H1 (cell line): ENCODE data around the gene ALDH5A1. TPM values are rescaled to one million over a fixed set of nuclear protein-coding genes. Genes with fewer than 3 reads are reported as not detected.

Experiments used
- CTCF ChIA-PET: fragments of 300-600 bp; sonication (Branson Sonifier 250); formaldehyde crosslinking; loops from one replicate; lab custom pipeline; 2021; ENCODE audit not compliant: partially characterized antibody; lab: Charles Lee
- POLR2A ChIA-PET: fragments of 300-600 bp; sonication (Branson Sonifier 250); formaldehyde crosslinking; loops from one replicate; lab custom pipeline; 2021; ENCODE audit warnings: inconsistent platforms; ENCODE audit not compliant: partially characterized antibody; lab: Charles Lee
- DNase-seq, 2 experiments: peaks; one replicate each; pipeline versions ENCODE4 v3.0.0 to v3.0.0-alpha.2; 2010 to 2022; ENCODE audit warnings: low spot score in 2 of 2, low read depth in 1 of 2, mixed read lengths in 1 of 2
- FAIRE-seq: peaks from 2 replicates; lab custom pipeline; 2011; peaks lifted over from hg19 to GRCh38; lab: Jason Lieb, UNC
- H2AFZ ChIP-seq: 2 replicates; pipeline ENCODE4 v1.8.1; 2012; ENCODE audit warnings: low read length, inconsistent platforms
- H2AK5ac ChIP-seq: 2 replicates; pipeline ENCODE4 v1.6.1; 2013; ENCODE audit warnings: low read depth, low read length
- H2BK120ac ChIP-seq: replicated peaks from 2 replicates; pipeline ENCODE3; 2013; ENCODE audit warnings: low read depth, low read length, inconsistent platforms
- H2BK12ac ChIP-seq: 2 replicates; pipeline ENCODE4 v1.6.1; 2013; ENCODE audit warnings: low read depth, low read length
- H2BK15ac ChIP-seq: 2 replicates; pipeline ENCODE4 v1.6.1; 2013; ENCODE audit warnings: low read length
- H2BK20ac ChIP-seq: 2 replicates; pipeline ENCODE4 v1.6.1; 2013; ENCODE audit warnings: low read length
- H2BK5ac ChIP-seq: 2 replicates; pipeline ENCODE4 v1.6.1; 2013; ENCODE audit warnings: low read depth, low read length
- H3K14ac ChIP-seq: 2 replicates; pipeline ENCODE4 v1.6.1; 2013; ENCODE audit warnings: inconsistent platforms; ENCODE audit not compliant: insufficient read length
- H3K18ac ChIP-seq: 2 replicates; pipeline ENCODE4 v1.6.1; 2013; ENCODE audit warnings: low read length; ENCODE audit errors: extremely low read depth
- H3K23ac ChIP-seq: 2 replicates; pipeline ENCODE4 v1.6.1; 2013; ENCODE audit warnings: inconsistent platforms; ENCODE audit not compliant: insufficient read length
- H3K23me2 ChIP-seq: 2 replicates; pipeline ENCODE4 v1.6.1; 2013; ENCODE audit warnings: low read depth, low read length
- H3K27ac ChIP-seq: 2 replicates; pipeline ENCODE4 v1.6.1; 2011; ENCODE audit warnings: low read depth, low read length, inconsistent platforms
- H3K27me3 ChIP-seq, 4 experiments: replicated peaks in 1 of 4; 1 replicate in 1 of 4; 2 replicates in 3 of 4; pipeline versions ENCODE4 v1.6.1 to v1.8.1; 2011 to 2013; ENCODE audit warnings: low read length in 3 of 4, mild to moderate bottlenecking in 3 of 4, inconsistent platforms in 2 of 4, mixed read lengths in 2 of 4, moderate library complexity in 1 of 4; ENCODE audit not compliant: control insufficient read depth in 3 of 4, insufficient read depth in 3 of 4; ENCODE audit errors: extremely low read depth in 1 of 4
- H3K36me3 ChIP-seq, 4 experiments: 2 replicates each; pipeline versions ENCODE4 v1.6.1 to v1.8.1; 2011 to 2013; ENCODE audit warnings: mild to moderate bottlenecking in 4 of 4, low read length in 3 of 4, moderate library complexity in 2 of 4, control low read depth in 1 of 4, inconsistent platforms in 1 of 4; ENCODE audit not compliant: insufficient read depth in 4 of 4, control insufficient read depth in 2 of 4
- H3K4ac ChIP-seq: replicated peaks from 2 replicates; pipeline ENCODE3; 2013; ENCODE audit warnings: low read length, low read depth, mixed read lengths, inconsistent platforms; ENCODE audit not compliant: insufficient read length
- H3K4me1 ChIP-seq, 4 experiments: replicated peaks in 1 of 4; 1 replicate in 1 of 4; 2 replicates in 3 of 4; pipeline versions ENCODE4 v1.6.1 to v1.8.1; 2011 to 2013; ENCODE audit warnings: low read length in 3 of 4, inconsistent platforms in 2 of 4, mixed read lengths in 1 of 4; ENCODE audit not compliant: insufficient read depth in 4 of 4, control insufficient read depth in 3 of 4
- H3K4me2 ChIP-seq, 2 experiments: 2 replicates each; pipeline versions ENCODE4 v1.6.1 to v1.8.1; 2011 to 2013; ENCODE audit warnings: low read depth in 2 of 2, low read length in 2 of 2, control low read depth in 1 of 2, inconsistent platforms in 1 of 2, mild to moderate bottlenecking in 1 of 2; ENCODE audit not compliant: insufficient read depth in 1 of 2
- H3K4me3 ChIP-seq, 4 experiments: fragments of 200-600, 300-600 bp in 1 of 4; sonication (generic), shearing (Covaris generic), sonication (Bioruptor Twin) in 1 of 4; 2 replicates each; pipeline versions ENCODE4 v1.5.1 to v1.8.1; 2011 to 2016; ENCODE audit warnings: low read length in 4 of 4, low read depth in 3 of 4, control low read depth in 2 of 4, inconsistent platforms in 2 of 4, mild to moderate bottlenecking in 2 of 4, mixed read lengths in 1 of 4, moderate library complexity in 1 of 4; ENCODE audit not compliant: insufficient read depth in 2 of 4; ENCODE audit errors: extremely low read depth in 1 of 4
- H3K56ac ChIP-seq: replicated peaks from 2 replicates; pipeline ENCODE3; 2013; ENCODE audit warnings: low read depth, mild to moderate bottlenecking, mixed read lengths, low read length, inconsistent platforms; ENCODE audit not compliant: insufficient read length
- H3K79me1 ChIP-seq: 2 replicates; pipeline ENCODE4 v1.6.1; 2013; ENCODE audit warnings: low read depth, low read length, control low read depth
- H3K79me2 ChIP-seq, 2 experiments: 2 replicates each; pipeline versions ENCODE4 v1.6.1 to v1.8.1; 2012 to 2013; ENCODE audit warnings: low read length in 2 of 2, mild to moderate bottlenecking in 2 of 2, inconsistent platforms in 1 of 2; ENCODE audit not compliant: insufficient read depth in 2 of 2, control insufficient read depth in 1 of 2
- H3K9ac ChIP-seq, 4 experiments: replicated peaks in 1 of 4; 1 replicate in 1 of 4; 2 replicates in 3 of 4; pipeline versions ENCODE4 v1.6.1 to v1.8.1; 2011 to 2013; ENCODE audit warnings: low read depth in 3 of 4, low read length in 3 of 4, control low read depth in 2 of 4, mild to moderate bottlenecking in 2 of 4, moderate library complexity in 2 of 4, inconsistent platforms in 1 of 4; ENCODE audit errors: extremely low read depth in 1 of 4
- H3K9me3 ChIP-seq, 2 experiments: 2 replicates each; pipeline versions ENCODE4 v1.6.1 to v1.8.1; 2012 to 2013; ENCODE audit warnings: mild to moderate bottlenecking in 2 of 2, moderate library complexity in 2 of 2, control low read depth in 1 of 2, inconsistent platforms in 1 of 2, low read depth in 1 of 2, low read length in 1 of 2, mixed read lengths in 1 of 2; ENCODE audit not compliant: insufficient read depth in 2 of 2
- H4K20me1 ChIP-seq, 2 experiments: replicated peaks in 1 of 2; 2 replicates each; pipeline versions ENCODE3 to v1.8.1; 2011 to 2013; ENCODE audit warnings: inconsistent platforms in 2 of 2, low read length in 2 of 2, mild to moderate bottlenecking in 1 of 2; ENCODE audit not compliant: insufficient read depth in 2 of 2, control insufficient read depth in 1 of 2
- H4K5ac ChIP-seq: 2 replicates; pipeline ENCODE4 v1.6.1; 2013; ENCODE audit warnings: low read length, low read depth, mixed read lengths, inconsistent platforms; ENCODE audit not compliant: insufficient read length
- H4K8ac ChIP-seq: 2 replicates; pipeline ENCODE4 v1.8.0; 2013; ENCODE audit warnings: mild to moderate bottlenecking, moderate library complexity, low read length, inconsistent platforms; ENCODE audit not compliant: insufficient read depth; ENCODE audit errors: extremely low read depth
- H4K91ac ChIP-seq: replicated peaks from 2 replicates; pipeline ENCODE3; 2013; ENCODE audit warnings: low read length, mixed read lengths, inconsistent platforms; ENCODE audit not compliant: insufficient read length
- SP2 ChIP-seq: IDR thresholded peaks from 2 replicates; pipeline ENCODE4 v1.6.1; 2012; ENCODE audit warnings: mild to moderate bottlenecking, low read length, inconsistent platforms
- WGBS, 2 experiments: shearing (Covaris generic) in 1 of 2; methylation state at CpG; one replicate each; pipeline versions ENCODE4 v1.1.6 to v1.1.7; 2013 to 2015; ENCODE audit warnings: low lambda C conversion rate in 2 of 2, mixed read lengths in 2 of 2, inconsistent platforms in 1 of 2, low coverage in 1 of 2, missing lambda C conversion rate in 1 of 2; ENCODE audit not compliant: insufficient replicate concordance in 2 of 2, insufficient coverage in 1 of 2, insufficient read length in 1 of 2; ENCODE audit errors: extremely low coverage in 1 of 2, missing lambda C conversion rate in 1 of 2; 5-methylcytosine and 5-hydroxymethylcytosine counted together
- polyA plus RNA-seq, 7 experiments: library from polyadenylated mRNA; depleted of rRNA in 3 of 7; stranded (reverse) in 5 of 7; unstranded in 2 of 7; fragments of >200 nt in 5 of 7; fragments of 200-250 nt in 2 of 7; gene quantifications; 1 replicate in 5 of 7; 2 replicates in 1 of 7; 4 replicates in 1 of 7; pipeline versions ENCODE4 v1.2.1 to v1.2.3, GENCODE V29; 2011 to 2013; ENCODE audit warnings: missing spikeins in 2 of 7, mixed read lengths in 2 of 7
- total RNA-seq: library from RNA; stranded (reverse); fragmentation: NEBNext Ultra II Directional; extraction: Animal tissue kit (Norgen Biotek cat#: 25700); gene quantifications from 2 replicates; pipeline ENCODE4 v1.2.1, GENCODE V29; 2021

The ALDH5A1 gene
- total and polyA plus RNA-seq, 2 of the 8 experiments (the other 6 are each of a cell fraction or from before 2014, with no cell fraction given) = 1.5 to 2.4 TPM

GRCh38 chr6:24500683-24501082 is 5.9 kb downstream of the ALDH5A1 start:
- 86% methylated on average over 3 of the region's 3 CpGs; no CpG with 5 or more reads in 1 of the 2 experiments for WGBS, 2 experiments
- TF ChIP-seq SP2 = no peak
- ChIA-PET POLR2A (interaction anchor here (0.6 to 1.3 kb wide), 3 partner anchors 9 to 50 kb away, joined by 3 to 5 read pairs (median 3); no protein-coding TSS in a partner anchor), CTCF (interaction anchor here (0.9 to 1.3 kb wide), 5 partner anchors 10 to 79 kb away, joined by 3 to 6 read pairs (median 4); partner anchors contain the start of gene GPLD1)
- Histone ChIP-seq H3K18ac (no peak overlapping the region), H4K8ac (no peak overlapping the region), H3K4me1 (peaks cover 0 to 3% (median 0%) of the 10 kb centered on the region in 4 experiments; a peak in 2 of 7 replicates), H2BK5ac (no peak overlapping the region), H3K23me2 (no peaks in the 10 kb centered on the region), H3K4me3 (no peak overlapping the region), H4K91ac (no peak overlapping the region), H2BK20ac (no peak overlapping the region), H4K20me1 (no peaks in the 10 kb centered on the region), H4K5ac (no peak overlapping the region), H3K9ac (no peak overlapping the region), H2AFZ (no peak overlapping the region), H3K27me3 (peaks cover 0 to 10% (median 2%) of the 10 kb centered on the region in 4 experiments; a peak in 3 of 7 replicates), H3K23ac (no peak overlapping the region), H2AK5ac (no peak overlapping the region), H3K4ac (no peak overlapping the region), H3K36me3 (no peaks in the 10 kb centered on the region), H3K56ac (no peak overlapping the region), H3K79me2 (no peaks in the 10 kb centered on the region), H3K9me3 (0 out of 4 replicates have a peak, but pooled peaks cover 0 to 2% of the 10 kb centered on the region in 2 experiments), H2BK120ac (no peak overlapping the region), H2BK12ac (no peak overlapping the region), H3K14ac (no peak overlapping the region), H2BK15ac (no peak overlapping the region), H3K27ac (no peak overlapping the region), H3K4me2 (no peak overlapping the region), H3K79me1 (no peaks in the 10 kb centered on the region)
- DNase-seq (no peak), FAIRE-seq (no peak)
